Body of pancreas (tissue), 4 donors: Measurements from ENCODE around the gene BABAM2. TPM values are rescaled to one million over a fixed set of nuclear protein-coding genes. Genes with fewer than 3 reads are reported as not detected.

Experiments
- ATAC-seq: fragments of 150-250 bp; one replicate; pipeline ENCODE4 v1.9.1; 2016
- DNase-seq, 4 donors: peaks; one replicate each; pipeline ENCODE4 v3.0.0-alpha.2; 2019
- H3K27ac ChIP-seq, 4 donors: fragments of 200-600 bp; sonication (generic); 1 replicate in 3 of 4; 2 replicates in 1 of 4; pipeline versions ENCODE4 v1.5.1 to v1.6.1; 2016 to 2019; ENCODE audit warnings: mild to moderate bottlenecking in 1 of 4, mixed read lengths in 1 of 4, moderate library complexity in 1 of 4
- H3K27me3 ChIP-seq, 2 donors: fragments of 200-600 bp; sonication (generic); one replicate each; pipeline ENCODE4 v1.6.0; 2016; ENCODE audit warnings: mild to moderate bottlenecking in 1 of 2
- H3K36me3 ChIP-seq, 2 donors: fragments of 200-600 bp; sonication (generic); replicated peaks in 1 of 2; 2 replicates each; pipeline ENCODE4 v1.5.1; 2016; ENCODE audit warnings: low read depth in 2 of 2; ENCODE audit not compliant: insufficient read depth in 1 of 2
- H3K4me1 ChIP-seq: fragments of 200-600 bp; sonication (generic); one replicate; pipeline ENCODE4 v1.6.0; 2016
- H3K4me3 ChIP-seq, 2 donors: fragments of 200-600 bp; sonication (generic); 1 replicate in 1 of 2; 2 replicates in 1 of 2; pipeline ENCODE4 v1.5.1; 2016 to 2019
- H3K9me3 ChIP-seq, 3 donors: fragments of 200-600 bp; sonication (generic); 1 replicate in 2 of 3; 2 replicates in 1 of 3; pipeline ENCODE4 v1.5.1; 2016
- CTCF ChIP-seq, 7 experiments: fragments of 450-650 bp in 4 of 7; fragments of 200-600 bp in 3 of 7; sonication (generic) in 3 of 7; IDR thresholded peaks; one replicate each; pipeline ENCODE4 v1.5.1; 2016 to 2019; ENCODE audit warnings: antibody characterized with exemption in 7 of 7
- POLR2A ChIP-seq, 3 donors: fragments of 450-650 bp; IDR thresholded peaks; one replicate each; pipeline ENCODE4 v1.6.1; 2016; ENCODE audit warnings: antibody characterized with exemption in 3 of 3, mild to moderate bottlenecking in 2 of 3
- WGBS, 2 donors: methylation state at CpG; one replicate each; pipeline ENCODE4 v1.1.5; 2017; 5-methylcytosine and 5-hydroxymethylcytosine counted together
- intact Hi-C: fragments of 100-400 bp; cut with DNase I; formaldehyde crosslinking; loops from one replicate; pipeline ENCODE4 v1.15.1; 2023
- total RNA-seq, 2 donors: library from RNA; depleted of rRNA; stranded (reverse); fragments of >200 nt; gene quantifications; one replicate each; pipeline ENCODE4 v1.1.0, GENCODE V29; 2016

BABAM2 gene
- total RNA-seq, 2 donors from 2014 or later, result 20.5 to 22.4 TPM

- H3K36me3 ChIP-seq, result no peaks in the 10 kb centered on the region
- H3K4me3 ChIP-seq, result no peak overlapping the region
- intact Hi-C loops, result no loop called here
- no peaks in the 10 kb centered on the region for H3K4me1 ChIP-seq
- ATAC-seq (no peak), DNase-seq (no peak)
- H3K9me3 ChIP-seq, result no peaks in the 10 kb centered on the region
- TF ChIP-seq POLR2A (IDR thresholded peaks at IDR 0.05) (no peak), CTCF (IDR thresholded peaks at IDR 0.05) (no peak)
- no peaks in the 10 kb centered on the region for H3K27me3 ChIP-seq
- no peak overlapping the region for H3K27ac ChIP-seq
- 93 to 99% methylated on average over 5 to 7 of the region's 7 CpGs for WGBS, 2 donors
Observed at GRCh38 chr2:28282861-28283646, 392.5 kb downstream of the BABAM2 start.

GRCh38 chr2:28283861-28284260 is 393.3 kb downstream of the BABAM2 start:
- intact Hi-C loops, result no loop called here
- H3K36me3 ChIP-seq, result no peaks in the 10 kb centered on the region
- H3K4me3 ChIP-seq, result no peak overlapping the region
- WGBS, 2 donors, result 88 to 92% methylated on average over 1 of the region's 1 CpG
- no peak for ATAC-seq
- no peaks in the 10 kb centered on the region for H3K9me3 ChIP-seq
- no peaks in the 10 kb centered on the region for H3K4me1 ChIP-seq
- DNase-seq, result no peak
- no peaks in the 10 kb centered on the region for H3K27me3 ChIP-seq
- H3K27ac ChIP-seq, result no peak overlapping the region
- TF ChIP-seq CTCF (IDR thresholded peaks at IDR 0.05), result no peak
- TF ChIP-seq POLR2A (IDR thresholded peaks at IDR 0.05), result no peak

GRCh38 chr2:28286678-28287077 is 396.1 kb downstream of the BABAM2 start:
- 81 to 95% methylated on average over 5 of the region's 5 CpGs for WGBS, 2 donors
- ATAC-seq, result no peak
- Histone ChIP-seq H3K4me3 (no peak overlapping the region), H3K27ac (no peak overlapping the region), H3K9me3 (no peaks in the 10 kb centered on the region), H3K36me3 (no peaks in the 10 kb centered on the region), H3K4me1 (no peaks in the 10 kb centered on the region), H3K27me3 (no peaks in the 10 kb centered on the region)
- intact Hi-C loops, result no loop called here
- DNase-seq, result no peak
- no peak for TF ChIP-seq CTCF (IDR thresholded peaks at IDR 0.05)
- no peak for TF ChIP-seq POLR2A (IDR thresholded peaks at IDR 0.05)

GRCh38 chr2:28287256-28287915 is 396.9 kb downstream of the BABAM2 start:
- Histone ChIP-seq H3K9me3 (no peaks in the 10 kb centered on the region), H3K36me3 (no peaks in the 10 kb centered on the region), H3K4me1 (no peaks in the 10 kb centered on the region), H3K4me3 (no peak overlapping the region), H3K27me3 (no peaks in the 10 kb centered on the region), H3K27ac (no peak overlapping the region)
- DNase-seq, result no peak
- no peak for TF ChIP-seq CTCF (IDR thresholded peaks at IDR 0.05)
- no peak for TF ChIP-seq POLR2A (IDR thresholded peaks at IDR 0.05)
- no peak for ATAC-seq
- intact Hi-C loops, result no loop called here
- WGBS, 2 donors, result 87% methylated on average over 4 of the region's 4 CpGs
